Kidney glomerular epithelial cell (primary cell): ENCODE measurements around the gene EMILIN1.

Source experiments
- DNase-seq: peaks from one replicate; lab custom pipeline; 2025; lab: John Stamatoyannopoulos, UW

The EMILIN1 gene

DNA sequence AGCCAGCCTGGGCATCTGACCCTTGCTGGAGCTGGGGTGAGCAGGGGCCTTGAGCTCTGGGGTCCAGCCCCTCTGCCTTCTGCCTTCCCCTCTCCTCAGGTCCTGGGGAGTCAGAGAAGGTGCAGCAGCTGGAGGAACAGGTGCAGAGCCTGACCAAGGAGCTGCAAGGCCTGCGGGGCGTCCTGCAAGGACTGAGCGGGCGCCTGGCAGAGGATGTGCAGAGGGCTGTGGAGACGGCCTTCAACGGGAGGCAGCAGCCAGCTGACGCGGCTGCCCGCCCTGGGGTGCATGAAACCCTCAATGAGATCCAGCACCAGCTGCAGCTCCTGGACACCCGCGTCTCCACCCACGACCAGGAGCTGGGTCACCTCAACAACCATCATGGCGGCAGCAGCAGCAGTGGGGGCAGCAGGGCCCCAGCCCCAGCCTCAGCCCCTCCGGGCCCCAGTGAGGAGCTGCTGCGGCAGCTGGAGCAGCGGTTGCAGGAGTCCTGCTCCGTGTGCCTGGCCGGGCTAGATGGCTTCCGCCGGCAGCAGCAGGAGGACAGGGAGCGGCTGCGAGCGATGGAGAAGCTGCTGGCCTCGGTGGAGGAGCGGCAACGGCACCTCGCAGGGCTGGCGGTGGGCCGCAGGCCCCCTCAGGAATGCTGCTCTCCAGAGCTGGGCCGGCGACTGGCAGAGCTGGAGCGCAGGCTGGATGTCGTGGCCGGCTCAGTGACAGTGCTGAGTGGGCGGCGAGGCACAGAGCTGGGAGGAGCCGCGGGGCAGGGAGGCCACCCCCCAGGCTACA is 3.8 kb downstream of the EMILIN1 start:
- DNase-seq, result no peak

DNA sequence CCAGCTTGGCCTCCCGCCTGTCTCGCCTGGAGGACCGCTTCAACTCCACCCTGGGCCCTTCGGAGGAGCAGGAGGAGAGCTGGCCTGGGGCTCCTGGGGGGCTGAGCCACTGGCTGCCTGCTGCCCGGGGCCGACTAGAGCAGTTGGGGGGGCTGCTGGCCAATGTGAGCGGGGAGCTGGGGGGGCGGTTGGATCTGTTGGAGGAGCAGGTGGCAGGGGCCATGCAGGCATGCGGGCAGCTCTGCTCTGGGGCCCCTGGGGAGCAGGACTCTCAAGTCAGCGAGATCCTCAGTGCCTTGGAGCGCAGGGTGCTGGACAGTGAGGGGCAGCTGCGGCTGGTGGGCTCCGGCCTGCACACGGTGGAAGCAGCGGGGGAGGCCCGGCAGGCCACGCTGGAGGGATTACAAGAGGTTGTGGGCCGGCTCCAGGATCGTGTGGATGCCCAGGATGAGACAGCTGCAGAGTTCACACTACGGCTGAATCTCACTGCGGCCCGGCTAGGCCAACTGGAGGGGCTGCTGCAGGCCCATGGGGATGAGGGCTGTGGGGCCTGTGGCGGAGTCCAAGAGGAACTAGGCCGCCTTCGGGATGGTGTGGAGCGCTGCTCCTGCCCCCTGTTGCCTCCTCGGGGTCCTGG is 4.5 kb downstream of the EMILIN1 start:
- DNase-seq, result no peak

DNA sequence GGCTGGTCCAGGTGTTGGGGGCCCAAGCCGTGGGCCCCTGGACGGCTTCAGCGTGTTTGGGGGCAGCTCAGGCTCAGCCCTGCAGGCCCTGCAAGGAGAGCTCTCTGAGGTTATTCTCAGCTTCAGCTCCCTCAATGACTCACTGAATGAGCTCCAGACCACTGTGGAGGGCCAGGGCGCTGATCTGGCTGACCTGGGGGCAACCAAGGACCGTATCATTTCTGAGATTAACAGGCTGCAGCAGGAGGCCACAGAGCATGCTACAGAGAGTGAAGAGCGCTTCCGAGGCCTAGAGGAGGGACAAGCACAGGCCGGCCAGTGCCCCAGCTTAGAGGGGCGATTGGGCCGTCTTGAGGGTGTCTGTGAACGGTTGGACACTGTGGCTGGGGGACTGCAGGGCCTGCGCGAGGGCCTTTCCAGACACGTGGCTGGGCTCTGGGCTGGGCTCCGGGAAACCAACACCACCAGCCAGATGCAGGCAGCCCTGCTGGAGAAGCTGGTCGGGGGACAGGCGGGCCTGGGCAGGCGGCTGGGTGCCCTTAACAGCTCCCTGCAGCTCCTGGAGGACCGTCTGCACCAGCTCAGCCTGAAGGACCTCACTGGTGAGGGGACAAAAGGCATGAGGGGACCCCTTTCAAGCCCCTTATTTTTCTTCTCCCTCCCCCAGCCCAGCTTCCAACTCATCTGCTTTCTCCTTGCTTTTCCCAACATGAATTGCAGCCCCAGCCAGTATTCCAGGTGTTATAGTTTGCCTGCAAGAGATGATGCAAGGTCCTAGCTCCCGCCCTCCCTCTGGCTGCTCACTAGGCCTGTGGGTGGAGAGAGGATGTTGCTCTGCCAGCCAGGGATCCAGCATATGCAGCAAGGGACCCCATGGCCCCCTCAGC is 5.2 kb downstream of the EMILIN1 start:
- no peak for DNase-seq

DNA sequence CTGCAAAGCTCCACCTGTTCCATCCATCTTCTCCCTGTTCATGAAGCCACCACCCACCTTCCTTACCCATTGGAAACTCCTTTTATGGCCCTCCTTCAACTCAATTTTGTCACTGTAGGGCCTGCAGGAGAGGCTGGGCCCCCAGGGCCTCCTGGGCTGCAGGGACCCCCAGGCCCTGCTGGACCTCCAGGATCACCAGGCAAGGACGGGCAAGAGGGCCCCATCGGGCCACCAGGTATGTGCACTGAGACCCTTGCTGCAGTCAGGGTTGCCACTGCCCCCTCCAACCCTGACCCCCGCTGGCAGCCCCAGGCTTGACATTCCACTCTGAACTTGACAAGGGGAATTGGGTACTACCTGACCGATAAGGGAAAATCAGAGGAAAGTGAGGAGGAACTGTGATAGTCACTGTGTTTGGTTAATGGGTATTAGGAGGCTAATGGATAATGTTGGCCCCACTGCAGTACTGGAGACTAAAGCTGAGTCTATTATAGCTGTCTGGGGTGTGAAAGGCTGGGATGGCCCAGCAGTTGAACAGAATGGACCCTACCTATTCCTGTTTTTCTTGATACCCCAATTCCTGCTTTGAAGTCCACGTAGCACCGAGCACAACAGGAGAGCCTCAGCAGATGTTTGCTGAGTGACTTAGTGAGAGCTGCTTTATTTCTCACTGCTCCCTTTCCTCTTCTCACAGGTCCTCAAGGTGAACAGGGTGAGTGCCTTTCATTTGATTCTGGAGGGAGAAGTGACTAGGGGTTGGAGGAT is 6.1 kb downstream of the EMILIN1 start:
- DNase-seq, result no peak

DNA sequence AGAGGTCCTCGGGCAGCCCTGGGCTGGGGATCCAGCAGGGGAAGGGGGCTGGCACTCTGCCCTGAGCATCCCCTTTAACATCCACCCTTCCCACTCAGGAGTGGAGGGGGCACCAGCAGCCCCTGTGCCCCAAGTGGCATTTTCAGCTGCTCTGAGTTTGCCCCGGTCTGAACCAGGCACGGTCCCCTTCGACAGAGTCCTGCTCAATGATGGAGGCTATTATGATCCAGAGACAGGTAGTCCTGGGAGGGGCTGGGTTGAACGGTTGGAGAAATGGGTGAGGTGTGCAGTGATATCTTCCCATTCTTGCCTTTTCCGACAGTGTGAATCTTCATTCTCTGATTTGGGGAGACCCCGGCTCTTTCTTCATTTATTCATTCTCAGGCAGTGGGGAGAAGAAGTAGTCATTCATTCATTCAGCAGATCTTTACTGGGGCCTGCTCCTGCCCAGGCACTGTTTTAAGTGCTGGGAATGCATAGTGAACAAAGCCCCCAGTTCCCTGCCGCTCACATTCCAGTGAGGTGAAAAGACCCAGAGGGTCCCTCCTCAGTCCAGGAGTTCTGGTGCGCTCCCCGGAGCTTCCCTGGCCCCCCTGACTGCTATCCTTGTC is 6.8 kb downstream of the EMILIN1 start:
- DNase-seq, result no peak

DNA sequence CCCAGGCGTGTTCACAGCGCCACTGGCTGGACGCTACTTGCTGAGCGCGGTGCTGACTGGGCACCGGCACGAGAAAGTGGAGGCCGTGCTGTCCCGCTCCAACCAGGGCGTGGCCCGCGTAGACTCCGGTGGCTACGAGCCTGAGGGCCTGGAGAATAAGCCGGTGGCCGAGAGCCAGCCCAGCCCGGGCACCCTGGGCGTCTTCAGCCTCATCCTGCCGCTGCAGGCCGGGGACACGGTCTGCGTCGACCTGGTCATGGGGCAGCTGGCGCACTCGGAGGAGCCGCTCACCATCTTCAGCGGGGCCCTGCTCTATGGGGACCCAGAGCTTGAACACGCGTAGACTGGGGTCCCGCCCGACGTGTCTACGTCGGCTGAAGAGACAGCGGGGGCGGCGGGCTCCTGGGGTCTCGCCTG is 7.3 kb downstream of the EMILIN1 start:
- no peak for DNase-seq

DNA sequence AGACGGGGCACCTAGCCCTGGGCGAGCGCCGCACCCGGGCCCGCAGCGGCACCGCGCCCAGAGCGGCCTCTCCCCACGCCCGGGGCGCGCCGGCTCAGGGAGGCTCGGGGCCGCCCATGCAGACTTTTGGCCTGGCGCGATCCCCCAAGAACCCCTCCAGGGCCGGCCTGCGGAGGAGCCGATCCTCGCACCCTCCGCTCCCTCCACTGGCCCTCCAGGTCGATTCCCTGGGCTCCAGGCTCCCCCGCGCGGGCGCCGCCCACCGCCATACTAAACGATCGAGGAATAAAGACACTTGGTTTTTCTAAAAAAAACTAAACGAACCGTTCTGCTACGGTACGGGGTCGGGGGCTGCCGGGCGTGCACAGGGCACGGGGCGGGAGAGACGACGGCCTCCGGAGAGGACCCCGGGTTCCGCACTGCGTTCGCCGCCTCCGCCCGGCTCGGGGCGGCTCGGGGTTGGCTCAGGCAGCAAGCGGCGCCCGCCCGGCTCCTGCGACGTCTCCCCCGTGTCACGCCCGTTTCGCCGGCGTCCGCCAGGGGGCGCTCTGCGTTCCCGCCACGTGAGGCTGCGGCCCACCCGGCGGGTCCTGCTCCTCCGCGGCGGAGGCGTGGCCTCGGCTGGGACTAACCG is 7.8 kb downstream of the EMILIN1 start:
- peak; percentile 65 for DNase-seq

DNA sequence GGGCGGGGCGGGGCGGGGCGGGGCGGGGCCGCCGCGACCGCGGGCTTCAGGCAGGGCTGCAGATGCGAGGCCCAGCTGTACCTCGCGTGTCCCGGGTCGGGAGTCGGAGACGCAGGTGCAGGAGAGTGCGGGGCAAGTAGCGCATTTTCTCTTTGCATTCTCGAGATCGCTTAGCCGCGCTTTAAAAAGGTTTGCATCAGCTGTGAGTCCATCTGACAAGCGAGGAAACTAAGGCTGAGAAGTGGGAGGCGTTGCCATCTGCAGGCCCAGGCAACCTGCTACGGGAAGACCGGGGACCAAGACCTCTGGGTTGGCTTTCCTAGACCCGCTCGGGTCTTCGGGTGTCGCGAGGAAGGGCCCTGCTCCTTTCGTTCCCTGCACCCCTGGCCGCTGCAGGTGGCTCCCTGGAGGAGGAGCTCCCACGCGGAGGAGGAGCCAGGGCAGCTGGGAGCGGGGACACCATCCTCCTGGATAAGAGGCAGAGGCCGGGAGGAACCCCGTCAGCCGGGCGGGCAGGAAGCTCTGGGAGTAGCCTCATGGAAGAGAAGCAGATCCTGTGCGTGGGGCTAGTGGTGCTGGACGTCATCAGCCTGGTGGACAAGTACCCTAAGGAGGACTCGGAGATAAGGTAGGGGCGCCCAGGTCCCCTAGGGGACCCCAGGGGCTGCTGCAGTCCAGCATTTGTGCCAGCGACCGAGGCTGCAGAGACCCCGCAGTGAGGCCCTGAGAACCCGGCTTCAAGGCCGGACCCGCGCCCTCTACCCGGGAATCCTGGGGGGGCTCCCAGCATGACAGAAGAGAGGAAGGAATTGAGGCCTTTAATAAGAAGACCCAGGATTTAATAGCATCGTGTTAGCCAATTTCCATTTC is 8.5 kb downstream of the EMILIN1 start, which contains the start of gene KHK:
Gene KHK, plus strand, starts transcription at position 49 of the 870 bp plus-strand sequence. Its CDS starts 488 bp downstream, at position 537.
- DNase-seq, result no peak

DNA sequence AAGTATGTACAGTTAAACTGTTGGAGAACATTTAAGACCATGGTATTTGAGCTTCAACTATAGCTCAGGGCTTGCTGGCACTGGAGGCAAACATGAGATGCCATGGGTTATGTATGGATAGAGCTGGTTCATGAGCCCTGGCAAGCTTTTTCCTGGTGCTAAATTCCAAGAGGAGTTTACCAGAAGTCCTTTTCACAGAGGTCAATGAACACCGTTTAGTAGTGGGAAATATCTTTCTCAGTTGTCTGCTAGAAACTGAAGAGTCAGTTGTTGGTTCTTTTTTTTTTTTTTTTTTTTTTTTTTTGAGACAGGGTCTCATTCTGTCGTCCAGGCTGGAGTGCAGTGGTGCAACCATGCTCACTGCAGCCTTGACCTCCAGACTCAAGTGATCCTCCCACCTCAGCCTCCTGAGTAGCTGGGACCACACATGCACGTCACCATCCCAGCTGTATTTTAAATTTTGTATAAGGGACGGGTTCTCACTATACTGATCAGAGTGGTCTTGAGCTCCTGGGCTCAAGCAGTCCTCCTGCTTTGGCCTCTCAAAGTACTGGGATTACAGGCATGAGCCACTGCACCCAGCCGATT is 9.5 kb downstream of the EMILIN1 start:
- no peak for DNase-seq

DNA sequence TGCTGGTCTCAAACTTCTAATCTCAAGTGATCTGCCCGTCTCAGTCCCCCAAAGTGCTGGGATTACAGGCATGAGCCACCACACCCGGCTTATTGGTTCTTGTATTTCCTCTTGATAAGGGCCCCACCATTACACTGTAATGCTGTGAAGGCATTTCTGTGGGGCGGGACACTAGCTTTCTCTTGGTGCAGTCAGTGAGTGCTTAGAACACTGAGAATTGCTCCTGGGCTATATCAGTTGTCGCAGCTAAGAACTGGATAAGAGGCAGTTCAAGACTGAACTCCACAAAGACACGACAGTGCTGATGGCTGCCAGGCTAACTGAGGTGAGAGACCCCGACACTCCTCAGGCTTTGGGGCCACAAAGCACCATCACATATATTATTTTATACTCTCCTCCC is 10.2 kb downstream of the EMILIN1 start:
- DNase-seq, result no peak

DNA sequence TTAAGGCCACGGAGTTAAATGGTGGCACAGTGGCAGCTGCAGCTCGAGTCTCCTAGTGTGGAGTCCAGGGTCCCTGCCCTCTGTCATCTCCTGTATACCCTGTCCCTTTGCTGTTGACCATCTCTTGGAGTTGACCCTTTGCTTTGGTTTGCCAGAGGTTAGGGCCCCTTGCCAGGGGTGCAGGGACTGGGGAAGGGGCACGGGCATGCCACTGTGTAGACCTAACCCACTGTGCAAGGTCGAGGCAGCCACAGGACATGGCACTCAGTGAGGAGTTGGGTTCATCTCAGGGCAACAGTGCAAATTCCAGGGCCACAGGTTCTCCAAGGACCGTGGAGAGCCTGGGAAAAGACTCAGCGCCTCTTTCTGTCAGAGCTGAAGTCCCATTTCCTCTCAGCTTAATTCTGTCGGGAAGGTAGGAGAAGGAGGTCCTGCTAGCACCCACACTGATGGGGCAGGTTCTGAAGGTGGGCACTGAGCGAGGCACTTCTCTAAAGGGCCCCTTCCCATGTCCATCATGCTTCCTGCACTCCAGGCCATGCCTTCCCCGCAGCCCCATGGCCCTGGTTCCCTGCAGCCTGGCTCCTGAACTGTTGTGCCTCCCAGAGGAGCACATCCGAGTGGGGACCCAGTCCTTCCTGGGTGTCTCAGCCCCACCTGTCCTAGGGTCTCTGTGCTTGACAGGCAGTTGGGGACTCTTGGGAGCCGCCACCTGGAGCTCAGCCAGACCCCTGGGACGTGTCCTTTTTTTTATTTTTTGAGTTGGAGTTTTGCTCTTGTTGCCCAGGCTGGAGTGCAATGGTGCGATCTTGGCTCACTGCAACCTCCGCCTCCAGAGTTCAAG is 10.9 kb downstream of the EMILIN1 start:
- DNase-seq, result no peak

DNA sequence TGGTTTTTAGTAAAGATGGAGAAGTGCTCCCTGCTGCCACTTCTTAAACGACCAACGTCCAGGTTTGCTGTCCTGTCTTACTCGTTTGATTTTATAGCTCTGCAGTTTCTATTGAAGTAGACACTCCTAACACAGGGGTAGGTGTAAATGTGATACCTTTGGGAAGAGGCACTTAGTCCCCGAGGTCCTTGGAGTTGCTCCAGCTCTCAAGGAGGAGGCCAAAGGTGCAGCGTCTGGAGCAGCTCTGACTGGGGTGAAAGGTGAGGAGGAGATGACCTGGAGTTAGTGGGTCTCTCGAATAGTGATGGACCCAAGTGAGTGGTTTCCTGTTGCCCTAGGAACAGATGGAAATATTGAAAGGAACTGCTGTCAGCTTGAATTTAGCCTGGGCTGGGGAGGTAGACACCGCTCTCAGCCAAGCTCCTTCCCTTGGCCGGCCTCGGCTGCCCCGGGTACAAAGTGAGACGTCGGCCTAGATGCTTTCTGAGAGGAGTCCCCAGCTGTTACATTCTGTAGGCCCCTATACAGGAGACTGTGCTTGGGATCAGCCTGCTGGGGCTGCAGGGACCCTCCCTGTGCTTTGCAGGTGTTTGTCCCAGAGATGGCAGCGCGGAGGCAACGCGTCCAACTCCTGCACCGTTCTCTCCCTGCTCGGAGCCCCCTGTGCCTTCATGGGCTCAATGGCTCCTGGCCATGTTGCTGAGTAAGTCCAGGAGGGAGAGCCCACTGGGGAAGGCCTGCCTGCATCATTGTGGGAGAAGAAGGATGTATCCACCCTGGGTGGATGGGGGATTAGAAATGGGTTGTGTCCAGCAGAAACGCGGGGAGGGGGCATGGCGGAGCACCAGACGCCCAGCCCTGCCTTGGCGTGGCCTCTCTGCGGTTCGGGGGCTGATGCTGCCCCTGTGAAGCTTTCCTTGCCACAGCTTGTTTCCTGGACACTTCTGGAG is 13.6 kb downstream of the EMILIN1 start:
- DNase-seq, result no peak

DNA sequence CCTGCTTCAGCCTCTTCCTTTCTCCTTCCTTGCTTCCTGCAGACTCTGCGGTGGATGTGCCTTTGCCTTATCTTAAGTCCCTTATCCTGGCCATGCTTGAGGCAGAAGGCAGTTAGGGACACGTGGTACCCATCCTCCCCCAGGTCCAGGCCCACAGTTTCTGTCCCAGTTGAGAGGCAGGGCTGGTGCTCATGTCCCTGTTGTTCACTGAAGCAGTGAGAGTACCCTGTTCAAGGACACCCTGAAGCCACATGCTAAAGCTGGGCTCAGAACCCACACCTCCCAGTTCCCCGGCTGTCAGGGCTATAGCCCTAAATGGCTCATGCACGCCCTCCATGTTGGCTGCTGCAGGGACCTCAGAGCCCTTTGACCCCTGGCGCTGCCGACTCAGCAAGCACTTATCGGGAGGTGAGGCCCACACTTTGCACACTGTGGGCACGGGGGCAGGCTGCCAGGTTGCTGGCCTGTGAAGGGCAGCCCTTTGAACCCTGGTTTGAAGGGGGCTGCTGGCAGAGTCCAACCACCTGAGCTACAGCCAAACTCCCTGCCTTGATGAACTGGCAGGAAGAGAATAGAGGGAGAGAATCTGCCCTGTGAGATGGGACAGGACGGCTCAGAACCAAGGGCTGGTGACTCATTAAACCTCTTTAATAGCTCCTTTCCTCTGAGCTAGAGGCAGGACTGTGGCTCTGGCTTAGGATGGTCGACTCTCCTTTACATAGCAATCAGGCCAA is 14.4 kb downstream of the EMILIN1 start:
- peak; percentile 25 for DNase-seq

DNA sequence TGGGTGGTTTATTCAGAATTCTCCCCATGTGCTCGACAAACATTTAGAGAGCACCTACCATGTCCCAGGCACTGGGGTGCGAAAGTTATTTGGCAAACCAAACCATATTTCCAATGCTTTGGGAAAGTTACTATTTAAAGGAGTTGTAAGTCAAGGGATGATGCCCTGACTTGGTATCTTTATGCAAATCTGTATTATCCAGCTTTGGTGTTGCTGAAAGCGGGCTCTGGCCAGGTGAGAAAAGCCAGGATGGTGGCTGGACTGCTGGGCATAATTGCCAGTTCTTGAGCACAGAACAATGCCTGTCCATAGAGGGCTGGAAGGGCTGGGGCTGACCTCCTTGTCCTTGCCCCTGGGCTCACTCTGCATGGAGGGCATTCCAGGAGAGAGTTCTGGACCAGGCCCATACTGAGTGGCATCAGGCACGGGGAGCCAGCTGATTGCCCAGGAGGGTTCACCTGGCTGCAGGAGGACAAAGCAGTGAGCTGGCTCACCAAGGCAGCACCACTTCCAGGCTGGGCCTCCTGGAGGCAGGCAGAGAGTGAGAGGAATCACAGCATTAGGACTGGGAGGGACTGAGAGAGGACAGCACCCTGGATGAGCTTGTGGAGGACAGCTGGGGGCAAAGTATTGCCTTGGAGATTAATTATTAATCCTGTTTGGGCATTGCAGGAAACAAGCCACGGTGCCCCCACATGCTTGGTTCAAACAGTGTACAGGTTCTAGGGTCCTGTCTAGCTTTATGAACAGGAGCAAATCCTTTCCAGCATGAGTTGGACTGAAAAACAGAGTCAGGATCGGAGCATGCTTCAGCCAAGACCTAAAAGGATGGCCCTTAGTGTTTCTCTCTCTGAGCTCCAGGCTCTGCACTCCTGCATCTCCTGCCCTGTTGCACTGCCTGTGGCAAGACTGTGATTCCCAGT is 15.3 kb downstream of the EMILIN1 start:
- no peak for DNase-seq

DNA sequence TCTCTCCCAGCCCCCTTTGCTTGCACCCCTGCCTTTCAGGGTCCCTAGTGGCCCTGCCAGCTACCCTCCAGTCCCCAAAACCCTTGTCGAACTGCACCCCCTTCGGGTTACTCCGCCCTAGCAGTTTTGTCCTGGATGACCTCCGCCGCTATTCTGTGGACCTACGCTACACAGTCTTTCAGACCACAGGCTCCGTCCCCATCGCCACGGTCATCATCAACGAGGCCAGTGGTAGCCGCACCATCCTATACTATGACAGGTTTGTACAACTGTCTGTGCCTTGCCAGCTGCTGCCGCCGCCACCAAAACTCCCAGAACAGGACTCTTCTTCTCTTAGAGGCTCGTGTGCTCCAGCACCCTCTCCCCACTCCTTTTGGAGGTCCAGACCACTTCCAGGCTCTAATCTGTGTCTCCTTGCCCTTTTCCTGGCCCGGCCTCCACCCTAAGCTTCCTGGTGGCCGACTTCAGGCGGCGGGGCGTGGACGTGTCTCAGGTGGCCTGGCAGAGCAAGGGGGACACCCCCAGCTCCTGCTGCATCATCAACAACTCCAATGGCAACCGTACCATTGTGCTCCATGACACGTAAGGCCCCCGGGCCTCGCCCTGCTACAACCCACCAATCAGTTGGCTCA is 16.1 kb downstream of the EMILIN1 start:
- no peak for DNase-seq
